ENCODE data around the gene GIPC3. TPM values are rescaled to one million over a fixed set of nuclear protein-coding genes. Genes with fewer than 3 reads are reported as not detected.

The GIPC3 gene
- total RNA-seq, 6 experiments from 2014 or later = 0.51 to 1.6 (median 0.80) TPM

DNA sequence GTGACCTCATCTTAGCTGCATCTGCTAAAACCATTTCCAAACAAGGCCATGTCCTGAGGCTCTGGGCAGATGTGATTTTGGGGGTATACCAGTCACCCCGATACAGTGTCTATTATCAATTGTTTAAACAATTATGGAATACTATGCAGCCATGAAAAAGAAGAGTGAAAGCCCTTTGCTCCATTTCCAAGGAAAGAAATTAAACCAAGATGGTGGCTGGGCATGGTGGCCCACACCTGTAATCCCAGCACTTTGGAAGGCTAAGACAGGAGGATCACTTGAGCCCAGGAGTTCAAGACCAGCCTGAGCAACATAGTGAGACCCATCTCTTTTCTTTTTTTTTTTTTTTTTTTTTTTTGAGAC is 45.5 kb upstream of the GIPC3 start:
- no peak overlapping the region for H3K4me3 ChIP-seq
- H3K4me1 ChIP-seq = no peaks in the 10 kb centered on the region
- 100% methylated on average over 1 of the region's 1 CpG for WGBS (ENCODE audit: insufficient coverage, low coverage, low lambda C conversion rate, missing lambda C conversion rate)
- no peak overlapping the region for H3K27ac ChIP-seq
- intact Hi-C loops (cut with DNase I) = loop anchor here (10.0 kb wide), 2 partner anchors 75 to 85 kb away; partner anchors contain the start of gene CACTIN (in 1 of the 2)
- ATAC-seq = no peak
- no peaks in the 10 kb centered on the region for H3K9me3 ChIP-seq
- peaks cover 0 to 15% (median 0%) of the 10 kb centered on the region in 4 donors for H3K36me3 ChIP-seq
- TF ChIP-seq, protein P1, sequence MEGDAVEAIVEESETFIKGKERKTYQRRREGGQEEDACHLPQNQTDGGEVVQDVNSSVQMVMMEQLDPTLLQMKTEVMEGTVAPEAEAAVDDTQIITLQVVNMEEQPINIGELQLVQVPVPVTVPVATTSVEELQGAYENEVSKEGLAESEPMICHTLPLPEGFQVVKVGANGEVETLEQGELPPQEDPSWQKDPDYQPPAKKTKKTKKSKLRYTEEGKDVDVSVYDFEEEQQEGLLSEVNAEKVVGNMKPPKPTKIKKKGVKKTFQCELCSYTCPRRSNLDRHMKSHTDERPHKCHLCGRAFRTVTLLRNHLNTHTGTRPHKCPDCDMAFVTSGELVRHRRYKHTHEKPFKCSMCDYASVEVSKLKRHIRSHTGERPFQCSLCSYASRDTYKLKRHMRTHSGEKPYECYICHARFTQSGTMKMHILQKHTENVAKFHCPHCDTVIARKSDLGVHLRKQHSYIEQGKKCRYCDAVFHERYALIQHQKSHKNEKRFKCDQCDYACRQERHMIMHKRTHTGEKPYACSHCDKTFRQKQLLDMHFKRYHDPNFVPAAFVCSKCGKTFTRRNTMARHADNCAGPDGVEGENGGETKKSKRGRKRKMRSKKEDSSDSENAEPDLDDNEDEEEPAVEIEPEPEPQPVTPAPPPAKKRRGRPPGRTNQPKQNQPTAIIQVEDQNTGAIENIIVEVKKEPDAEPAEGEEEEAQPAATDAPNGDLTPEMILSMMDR (IDR thresholded peaks at IDR 0.05) = no peak
- no peak for TF ChIP-seq POLR2A (IDR thresholded peaks at IDR 0.05)
- no peaks in the 10 kb centered on the region for H3K27me3 ChIP-seq
- DNase-seq = no peak

DNA sequence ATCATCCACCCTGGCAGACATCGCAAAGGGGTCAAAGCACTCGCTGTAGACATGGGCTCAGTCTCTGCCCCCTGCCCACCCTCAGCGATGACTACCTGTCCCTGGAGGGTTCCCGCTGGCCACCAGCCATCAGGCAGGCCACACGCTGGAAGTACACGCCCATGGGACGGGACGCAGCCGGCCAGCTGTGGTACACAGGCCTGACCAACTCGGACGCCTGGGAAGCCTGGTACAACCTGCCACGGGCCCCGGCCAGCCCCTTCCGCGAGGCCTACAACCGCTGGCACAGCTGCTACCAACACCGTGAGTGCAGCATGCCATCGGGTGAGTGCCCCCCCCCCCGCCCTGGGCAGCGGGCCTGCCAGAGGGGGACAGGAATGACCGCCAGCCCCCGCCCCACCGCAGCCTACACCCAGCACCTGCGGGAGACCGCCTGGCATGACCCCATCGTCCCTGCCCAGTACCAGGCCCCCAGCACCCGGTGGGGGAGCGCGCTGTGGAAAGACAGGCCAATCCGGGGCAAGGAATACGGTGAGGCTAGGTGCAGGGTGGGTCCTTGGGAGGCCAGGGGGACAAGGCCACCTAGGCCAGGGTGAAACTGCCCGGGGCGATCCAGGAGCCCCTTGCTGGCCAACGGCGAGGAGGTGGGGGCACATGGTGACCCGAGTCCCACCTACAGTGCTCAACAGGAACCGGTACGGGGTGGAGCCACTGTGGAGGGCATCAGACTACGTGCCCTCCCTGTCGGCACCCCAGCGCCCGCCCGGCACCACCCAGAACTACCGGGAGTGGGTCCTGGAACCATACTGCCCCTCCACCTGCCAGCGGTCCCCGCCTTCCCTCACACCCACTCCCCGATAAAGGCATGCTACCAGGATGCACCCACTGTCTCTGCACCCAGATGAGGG is 41.9 kb upstream of the GIPC3 start:
- WGBS (ENCODE audit: insufficient coverage, low coverage, low lambda C conversion rate, missing lambda C conversion rate) = 60% methylated on average over 2 of the region's 47 CpGs
- TF ChIP-seq, protein P1 (IDR thresholded peaks at IDR 0.05) = no peak
- TF ChIP-seq POLR2A (IDR thresholded peaks at IDR 0.05) = no peak

DNA sequence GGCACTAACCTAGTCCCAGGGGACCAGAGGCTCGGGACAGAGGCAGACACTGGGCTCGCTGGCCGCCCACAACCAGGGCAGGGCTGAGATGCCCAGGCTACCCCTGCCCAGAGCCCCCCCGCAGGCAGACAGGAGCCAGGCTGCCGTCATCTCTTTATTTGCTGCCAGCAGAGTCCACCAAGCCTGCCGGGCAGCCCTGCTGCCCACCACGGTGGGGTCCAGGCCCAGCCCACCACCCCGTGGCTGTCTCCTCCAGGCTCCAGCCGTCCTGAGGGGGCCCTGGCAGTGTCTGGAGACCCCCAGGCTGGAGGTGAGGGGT is 41.3 kb upstream of the GIPC3 start:
- no peak overlapping the region for H3K27ac ChIP-seq
- no peaks in the 10 kb centered on the region for H3K27me3 ChIP-seq
- DNase-seq (no peak), ATAC-seq (no peak)
- no peaks in the 10 kb centered on the region for H3K4me1 ChIP-seq
- TF ChIP-seq, protein P1 (IDR thresholded peaks at IDR 0.05) = no peak
- no peak for TF ChIP-seq POLR2A (IDR thresholded peaks at IDR 0.05)
- no peak overlapping the region for H3K4me3 ChIP-seq
- intact Hi-C loops (cut with DNase I) = loop anchor here (10.0 kb wide), 2 partner anchors 71 to 81 kb away; partner anchors contain the start of gene CACTIN (in 1 of the 2)
- WGBS (ENCODE audit: insufficient coverage, low coverage, low lambda C conversion rate, missing lambda C conversion rate) = 70% methylated on average over 2 of the region's 9 CpGs
- H3K9me3 ChIP-seq = no peaks in the 10 kb centered on the region
- no peaks in the 10 kb centered on the region for H3K36me3 ChIP-seq

More for the DNA sequence above, 41.9 kb upstream of the GIPC3 start:
- ATAC-seq = peak in 1 of 4 donors; percentile 1
- intact Hi-C loops (cut with DNase I) = loop anchor here (10.0 kb wide), 2 partner anchors 71 to 81 kb away; partner anchors contain the start of gene CACTIN (in 1 of the 2)
- Histone ChIP-seq H3K4me1 (no peaks in the 10 kb centered on the region), H3K9me3 (no peaks in the 10 kb centered on the region), H3K4me3 (no peak overlapping the region), H3K36me3 (no peaks in the 10 kb centered on the region), H3K27me3 (no peaks in the 10 kb centered on the region), H3K27ac (no peak overlapping the region)
- peak in 2 of 3 donors; percentile 49 to 61 for DNase-seq

DNA sequence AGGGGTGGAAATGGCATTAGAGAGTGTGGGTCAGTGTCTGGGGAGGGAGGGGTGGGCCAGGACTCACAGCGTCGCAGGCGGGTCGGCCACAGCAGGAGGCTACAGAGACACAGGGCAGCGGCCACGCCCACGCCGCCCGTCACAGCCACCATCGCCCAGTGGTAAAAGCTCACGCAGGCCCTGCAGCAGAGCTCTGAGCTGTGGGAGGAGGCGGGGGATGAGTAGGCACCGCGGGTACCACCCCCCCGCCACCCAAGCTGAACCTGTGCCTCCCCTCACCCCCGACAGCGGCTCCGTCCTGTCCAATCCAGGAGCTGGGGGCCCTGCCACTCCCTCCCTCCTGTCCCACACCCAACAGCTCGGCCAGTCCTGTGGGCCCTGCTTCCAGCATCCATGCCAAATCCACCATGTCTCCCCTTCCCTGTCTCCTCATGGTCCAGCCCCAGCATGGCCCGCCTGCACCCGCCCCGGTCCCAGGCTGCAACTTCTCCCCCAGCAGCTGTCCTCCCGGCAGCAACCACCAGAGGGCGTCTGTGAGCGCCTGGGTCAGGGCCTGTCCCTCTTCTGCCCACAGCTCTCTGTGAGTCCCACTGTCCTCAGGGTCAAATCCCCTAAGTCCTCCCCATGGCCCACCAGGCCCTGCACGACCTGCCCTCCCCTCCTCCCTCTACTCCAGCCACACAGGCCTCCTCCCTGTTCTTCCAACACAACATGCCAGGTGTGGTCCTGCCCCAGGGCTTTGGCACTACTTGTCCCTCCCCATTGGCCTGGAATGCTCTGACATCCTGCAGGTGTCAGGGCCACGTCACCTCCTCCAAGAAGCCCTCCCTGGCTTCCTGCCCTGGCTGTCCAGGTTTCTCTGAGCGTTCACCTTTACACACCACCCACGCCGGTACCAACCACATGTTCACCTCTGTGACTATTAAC is 40.3 kb upstream of the GIPC3 start:
- H3K27ac ChIP-seq = no peak overlapping the region
- no peaks in the 10 kb centered on the region for H3K36me3 ChIP-seq
- no peak for TF ChIP-seq POLR2A (IDR thresholded peaks at IDR 0.05)
- TF ChIP-seq, protein P1 (IDR thresholded peaks at IDR 0.05) = peak; percentile 93 to 98 (median 96)
- no peak overlapping the region for H3K4me3 ChIP-seq
- peak; percentile 76 to 83 (median 80) for DNase-seq
- 20% methylated on average over 7 of the region's 30 CpGs for WGBS (ENCODE audit: insufficient coverage, low coverage, low lambda C conversion rate, missing lambda C conversion rate)
- H3K9me3 ChIP-seq = no peaks in the 10 kb centered on the region
- H3K27me3 ChIP-seq = no peaks in the 10 kb centered on the region
- H3K4me1 ChIP-seq = no peaks in the 10 kb centered on the region
- peak; percentile 78 to 88 (median 82) for ATAC-seq
- intact Hi-C loops (cut with DNase I) = loop anchor here (10.0 kb wide), 2 partner anchors 70 to 80 kb away; partner anchors contain the start of gene CACTIN (in 1 of the 2)

All from right lobe of liver (tissue), 6 donors.